Prostate gland (tissue), 2 donors: Measurements from ENCODE around the gene OR2H1. TPM values are rescaled to one million over a fixed set of nuclear protein-coding genes. Genes with fewer than 3 reads are reported as not detected.

Experiments
- DNase-seq: peaks from one replicate; pipeline ENCODE4 v3.0.0-alpha.2; 2019; ENCODE audit warnings: low spot score
- H3K27ac ChIP-seq, 2 donors: fragments of 200-600 bp; sonication (generic); 2 replicates each; pipeline ENCODE4 v1.5.1; 2017 to 2019
- H3K27me3 ChIP-seq: fragments of 200-600 bp; sonication (generic); replicated peaks from 2 replicates; pipeline ENCODE4 v1.5.1; 2019; ENCODE audit not compliant: insufficient read depth
- H3K36me3 ChIP-seq, 2 donors: fragments of 200-600 bp; sonication (generic); 1 replicate in 1 of 2; 2 replicates in 1 of 2; pipeline versions ENCODE4 v1.5.1 to v1.8.1; 2017 to 2019
- H3K4me1 ChIP-seq: fragments of 200-600 bp; sonication (generic); replicated peaks from 2 replicates; pipeline ENCODE4 v1.5.1; 2019
- H3K4me3 ChIP-seq, 2 donors: fragments of 200-600 bp; sonication (generic); 2 replicates each; pipeline ENCODE4 v1.5.1; 2017 to 2019
- H3K9me3 ChIP-seq: fragments of 200-600 bp; sonication (generic); 2 replicates; pipeline ENCODE4 v1.5.1; 2017
- POLR2A ChIP-seq: fragments of 450-650 bp; IDR thresholded peaks from one replicate; pipeline ENCODE4 v1.6.1; 2016; ENCODE audit warnings: antibody characterized with exemption, mild to moderate bottlenecking
- POLR2AphosphoS5 ChIP-seq: sonication (generic); formaldehyde crosslinking; IDR thresholded peaks from one replicate; pipeline ENCODE4 v1.6.1; 2017; ENCODE audit warnings: antibody characterized with exemption
- WGBS: methylation state at CpG from one replicate; pipeline ENCODE4 v1.1.5; 2018; 5-methylcytosine and 5-hydroxymethylcytosine counted together
- intact Hi-C: fragments of 100-400 bp; cut with DNase I; formaldehyde crosslinking; loops from one replicate; pipeline ENCODE4 v1.14.2; 2022
- total RNA-seq, 2 donors: library from RNA; depleted of rRNA; stranded (reverse); fragments of >200 nt; gene quantifications; one replicate each; pipeline ENCODE4 v1.1.0, GENCODE V29; 2016
- TF ChIP-seq, protein P1 (sequence below), 4 experiments: fragments of 200-600 bp in 2 of 4; fragments of 450-650 bp in 2 of 4; sonication (generic) in 2 of 4; IDR thresholded peaks; 1 replicate in 3 of 4; 2 replicates in 1 of 4; pipeline ENCODE4 v1.5.1; 2016 to 2019; ENCODE audit warnings: antibody characterized with exemption in 4 of 4, mild to moderate bottlenecking in 2 of 4, moderate library complexity in 2 of 4

OR2H1 gene
- total RNA-seq, 2 donors from 2014 or later = 1.1 TPM; not detected in 1

- Histone ChIP-seq H3K36me3 (no peaks in the 10 kb centered on the region), H3K9me3 (no peaks in the 10 kb centered on the region), H3K4me3 (no peak overlapping the region), H3K27me3 (no peaks in the 10 kb centered on the region), H3K4me1 (no peaks in the 10 kb centered on the region), H3K27ac (no peak overlapping the region)
- DNase-seq = no peak
- intact Hi-C loops = no loop called here
- WGBS = 43% methylated on average over 2 of the region's 2 CpGs
- TF ChIP-seq, protein P1, sequence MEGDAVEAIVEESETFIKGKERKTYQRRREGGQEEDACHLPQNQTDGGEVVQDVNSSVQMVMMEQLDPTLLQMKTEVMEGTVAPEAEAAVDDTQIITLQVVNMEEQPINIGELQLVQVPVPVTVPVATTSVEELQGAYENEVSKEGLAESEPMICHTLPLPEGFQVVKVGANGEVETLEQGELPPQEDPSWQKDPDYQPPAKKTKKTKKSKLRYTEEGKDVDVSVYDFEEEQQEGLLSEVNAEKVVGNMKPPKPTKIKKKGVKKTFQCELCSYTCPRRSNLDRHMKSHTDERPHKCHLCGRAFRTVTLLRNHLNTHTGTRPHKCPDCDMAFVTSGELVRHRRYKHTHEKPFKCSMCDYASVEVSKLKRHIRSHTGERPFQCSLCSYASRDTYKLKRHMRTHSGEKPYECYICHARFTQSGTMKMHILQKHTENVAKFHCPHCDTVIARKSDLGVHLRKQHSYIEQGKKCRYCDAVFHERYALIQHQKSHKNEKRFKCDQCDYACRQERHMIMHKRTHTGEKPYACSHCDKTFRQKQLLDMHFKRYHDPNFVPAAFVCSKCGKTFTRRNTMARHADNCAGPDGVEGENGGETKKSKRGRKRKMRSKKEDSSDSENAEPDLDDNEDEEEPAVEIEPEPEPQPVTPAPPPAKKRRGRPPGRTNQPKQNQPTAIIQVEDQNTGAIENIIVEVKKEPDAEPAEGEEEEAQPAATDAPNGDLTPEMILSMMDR (IDR thresholded peaks at IDR 0.05) = no peak
- TF ChIP-seq POLR2A (no peak), POLR2AphosphoS5 (no peak)
Measured at GRCh38 chr6:29465279-29465678, 8.3 kb downstream of the OR2H1 start.

- TF ChIP-seq POLR2A (no peak), POLR2AphosphoS5 (no peak)
- TF ChIP-seq, protein P1 (IDR thresholded peaks at IDR 0.05) = no peak
- Histone ChIP-seq H3K4me3 (no peak overlapping the region), H3K9me3 (no peaks in the 10 kb centered on the region), H3K27ac (no peak overlapping the region), H3K27me3 (no peaks in the 10 kb centered on the region), H3K36me3 (no peaks in the 10 kb centered on the region), H3K4me1 (no peaks in the 10 kb centered on the region)
- DNase-seq = no peak
- intact Hi-C loops = no loop called here
- WGBS = 90% methylated on average over 2 of the region's 2 CpGs
Measured at GRCh38 chr6:29465801-29466200, 8.8 kb downstream of the OR2H1 start.

DNA sequence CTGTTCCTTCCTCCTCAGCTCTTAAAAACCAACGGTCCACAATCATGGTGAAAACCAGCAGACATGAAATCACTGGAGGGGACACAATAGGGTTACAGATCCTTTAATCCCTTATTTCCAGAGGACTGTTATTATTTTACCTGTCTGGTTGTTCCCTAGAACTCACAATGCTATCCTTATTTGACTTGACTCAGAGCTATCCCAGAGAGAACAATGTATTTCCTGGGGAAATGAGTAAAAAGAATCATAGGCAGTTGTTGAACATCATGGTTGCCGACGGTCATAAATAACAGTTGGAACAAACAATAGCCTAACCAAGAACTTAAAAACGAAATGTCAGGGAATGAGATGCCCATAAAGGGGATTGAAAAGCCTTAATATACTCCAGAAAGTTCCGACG is 9.3 kb downstream of the OR2H1 start:
- no peaks in the 10 kb centered on the region for H3K9me3 ChIP-seq
- no peak for TF ChIP-seq POLR2A
- no peak for TF ChIP-seq POLR2AphosphoS5
- TF ChIP-seq, protein P1 (IDR thresholded peaks at IDR 0.05) = no peak
- DNase-seq = no peak
- no peak overlapping the region for H3K27ac ChIP-seq
- no peaks in the 10 kb centered on the region for H3K4me1 ChIP-seq
- H3K4me3 ChIP-seq = no peak overlapping the region
- intact Hi-C loops = no loop called here
- no peaks in the 10 kb centered on the region for H3K27me3 ChIP-seq
- no peaks in the 10 kb centered on the region for H3K36me3 ChIP-seq
- WGBS = 47% methylated on average over 6 of the region's 6 CpGs

- no peak for TF ChIP-seq POLR2AphosphoS5
- 81% methylated on average over 2 of the region's 2 CpGs for WGBS
- Histone ChIP-seq H3K36me3 (no peaks in the 10 kb centered on the region), H3K4me1 (no peaks in the 10 kb centered on the region), H3K27ac (no peak overlapping the region), H3K9me3 (no peaks in the 10 kb centered on the region), H3K27me3 (no peaks in the 10 kb centered on the region), H3K4me3 (no peak overlapping the region)
- intact Hi-C loops = no loop called here
- no peak for DNase-seq
Measured at GRCh38 chr6:29474996-29475395, 18.0 kb downstream of the OR2H1 start.

DNA sequence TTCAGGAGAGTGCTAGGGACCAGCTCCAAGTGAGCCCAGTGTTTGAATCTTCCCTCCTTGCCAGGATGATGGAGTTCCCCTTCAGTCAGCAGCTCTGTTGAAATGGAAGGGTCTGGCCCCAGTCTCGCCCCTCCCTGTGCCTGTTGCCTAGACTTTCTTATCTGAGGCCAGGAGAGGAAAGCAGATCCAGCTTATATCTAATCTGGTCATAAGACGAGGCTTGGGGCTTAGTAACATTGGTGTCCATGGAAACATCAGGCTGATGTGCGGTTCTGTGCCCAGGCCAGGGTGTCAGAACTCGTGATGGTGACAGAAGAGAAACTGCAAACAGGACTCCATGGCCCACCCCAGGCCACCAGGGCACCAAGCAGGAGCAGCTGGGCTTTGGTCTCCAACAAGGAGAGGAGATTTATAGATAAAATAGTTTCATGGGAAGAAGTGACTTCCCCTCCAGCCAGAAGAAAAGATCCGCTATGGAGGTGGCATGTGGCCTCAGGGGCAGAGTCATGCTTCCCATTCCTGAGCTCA is 21.0 kb downstream of the OR2H1 start:
- Histone ChIP-seq H3K4me3 (no peak overlapping the region), H3K27me3 (no peaks in the 10 kb centered on the region), H3K4me1 (no peaks in the 10 kb centered on the region), H3K36me3 (no peaks in the 10 kb centered on the region), H3K27ac (no peak overlapping the region), H3K9me3 (no peaks in the 10 kb centered on the region)
- WGBS = 67% methylated on average over 5 of the region's 5 CpGs
- intact Hi-C loops = no loop called here
- TF ChIP-seq POLR2AphosphoS5 = no peak
- TF ChIP-seq, protein P1 (IDR thresholded peaks at IDR 0.05) = no peak
- no peak for DNase-seq
